Measurements from ENCODE around the gene CKAP2.

CKAP2 gene

GRCh38 chr13:52451135-52451804 is 4.0 kb upstream of the CKAP2 start:
- Histone ChIP-seq H3K4me1 (ENCODE audit: insufficient read depth, poor library complexity, severe bottlenecking) (peaks cover 39% of the 10 kb centered on the region), H3K27ac (ENCODE audit: poor library complexity, severe bottlenecking) (no peak overlapping the region), H3K9me3 (ENCODE audit: severe bottlenecking) (no peaks in the 10 kb centered on the region), H3K27me3 (ENCODE audit: insufficient read depth, poor library complexity, severe bottlenecking) (no peaks in the 10 kb centered on the region), H3K4me3 (ENCODE audit: severe bottlenecking) (no peak overlapping the region), H3K36me3 (ENCODE audit: low read depth) (peaks cover 20% of the 10 kb centered on the region)
- no peak for TF ChIP-seq CTCF (IDR thresholded peaks at IDR 0.05; ENCODE audit: poor library complexity, severe bottlenecking)
- ATAC-seq (ENCODE audit: low read depth) (no peak), DNase-seq (ENCODE audit: low spot score) (no peak)

- Histone ChIP-seq H3K36me3 (ENCODE audit: low read depth) (peaks cover 26% of the 10 kb centered on the region), H3K27me3 (ENCODE audit: insufficient read depth, poor library complexity, severe bottlenecking) (no peaks in the 10 kb centered on the region), H3K4me3 (ENCODE audit: severe bottlenecking) (no peak overlapping the region), H3K9me3 (ENCODE audit: severe bottlenecking) (no peaks in the 10 kb centered on the region), H3K4me1 (ENCODE audit: insufficient read depth, poor library complexity, severe bottlenecking) (peaks cover 27% of the 10 kb centered on the region), H3K27ac (ENCODE audit: poor library complexity, severe bottlenecking) (no peak overlapping the region)
- ATAC-seq (ENCODE audit: low read depth) (no peak), DNase-seq (ENCODE audit: low spot score) (no peak)
- no peak for TF ChIP-seq CTCF (IDR thresholded peaks at IDR 0.05; ENCODE audit: poor library complexity, severe bottlenecking)
Observed at GRCh38 chr13:52452470-52452869, 2.8 kb upstream of the CKAP2 start.

GRCh38 chr13:52454459-52454819 is 839 bp upstream of the CKAP2 start:
- H3K4me3 ChIP-seq (ENCODE audit: severe bottlenecking): peak overlapping the region; percentile 61
- peak; percentile 18; the same call in 1 of the 3 replicates for ATAC-seq (ENCODE audit: low read depth)
- H3K27me3 ChIP-seq (ENCODE audit: insufficient read depth, poor library complexity, severe bottlenecking): no peaks in the 10 kb centered on the region
- H3K36me3 ChIP-seq (ENCODE audit: low read depth): peaks cover 33% of the 10 kb centered on the region
- TF ChIP-seq CTCF (IDR thresholded peaks at IDR 0.05; ENCODE audit: poor library complexity, severe bottlenecking): no peak
- DNase-seq (ENCODE audit: low spot score): no peak
- H3K4me1 ChIP-seq (ENCODE audit: insufficient read depth, poor library complexity, severe bottlenecking): peaks cover 22% of the 10 kb centered on the region
- H3K9me3 ChIP-seq (ENCODE audit: severe bottlenecking): no peaks in the 10 kb centered on the region
- peak overlapping the region; percentile 76 for H3K27ac ChIP-seq (ENCODE audit: poor library complexity, severe bottlenecking)

- Histone ChIP-seq H3K27me3 (ENCODE audit: insufficient read depth, poor library complexity, severe bottlenecking) (no peaks in the 10 kb centered on the region), H3K9me3 (ENCODE audit: severe bottlenecking) (no peaks in the 10 kb centered on the region), H3K4me3 (ENCODE audit: severe bottlenecking) (peak overlapping the region; percentile 61), H3K27ac (ENCODE audit: poor library complexity, severe bottlenecking) (peak overlapping the region; percentile 76), H3K36me3 (ENCODE audit: low read depth) (peaks cover 43% of the 10 kb centered on the region), H3K4me1 (ENCODE audit: insufficient read depth, poor library complexity, severe bottlenecking) (peaks cover 28% of the 10 kb centered on the region)
- ATAC-seq (ENCODE audit: low read depth) (peak; percentile 38), DNase-seq (ENCODE audit: low spot score) (peak; percentile 68)
- TF ChIP-seq CTCF (IDR thresholded peaks at IDR 0.05; ENCODE audit: poor library complexity, severe bottlenecking): no peak
Observed at GRCh38 chr13:52455677-52456041, 381 bp downstream of the CKAP2 start.

- ATAC-seq (ENCODE audit: low read depth) (0 out of 3 replicates have a peak, but pooled peaks have one; percentile 12), DNase-seq (ENCODE audit: low spot score) (no peak)
- H3K27me3 ChIP-seq (ENCODE audit: insufficient read depth, poor library complexity, severe bottlenecking): no peaks in the 10 kb centered on the region
- H3K27ac ChIP-seq (ENCODE audit: poor library complexity, severe bottlenecking): no peak overlapping the region
- no peaks in the 10 kb centered on the region for H3K9me3 ChIP-seq (ENCODE audit: severe bottlenecking)
- no peak for TF ChIP-seq CTCF (IDR thresholded peaks at IDR 0.05; ENCODE audit: poor library complexity, severe bottlenecking)
- H3K4me1 ChIP-seq (ENCODE audit: insufficient read depth, poor library complexity, severe bottlenecking): peaks cover 15% of the 10 kb centered on the region
- no peak overlapping the region for H3K4me3 ChIP-seq (ENCODE audit: severe bottlenecking)
- peaks cover 83% of the 10 kb centered on the region for H3K36me3 ChIP-seq (ENCODE audit: low read depth)
Observed at GRCh38 chr13:52459668-52460067, 4.4 kb downstream of the CKAP2 start.

All from RWPE2 (cell line).